Astrocyte (in vitro differentiated cells and primary cell): ENCODE measurements around the gene LRRC7. TPM values are rescaled to one million over a fixed set of nuclear protein-coding genes. Genes with fewer than 3 reads are reported as not detected.

Source experiments
- DNase-seq: peaks from one replicate; pipeline ENCODE4 v3.0.0-alpha.2; 2010; ENCODE audit warnings: low read depth
- FAIRE-seq: peaks from 2 replicates; lab custom pipeline; 2011; peaks lifted over from hg19 to GRCh38; lab: Jason Lieb, UNC
- H2AFZ ChIP-seq: 2 replicates; pipeline ENCODE4 v1.6.0; 2012; ENCODE audit warnings: low read depth, low read length, inconsistent platforms
- H3K27ac ChIP-seq: 2 replicates; pipeline ENCODE4 v1.5.1; 2011; ENCODE audit warnings: low read depth, low read length, inconsistent platforms
- H3K27me3 ChIP-seq: 2 replicates; pipeline ENCODE4 v1.6.0; 2011; ENCODE audit warnings: low read length, inconsistent platforms; ENCODE audit not compliant: insufficient read depth
- H3K36me3 ChIP-seq: 2 replicates; pipeline ENCODE4 v1.5.1; 2011; ENCODE audit warnings: low read length, inconsistent platforms; ENCODE audit not compliant: insufficient read depth
- H3K4me1 ChIP-seq: 2 replicates; pipeline ENCODE4 v1.5.1; 2011; ENCODE audit warnings: low read length, inconsistent platforms; ENCODE audit not compliant: insufficient read depth
- H3K4me2 ChIP-seq: 2 replicates; pipeline ENCODE4 v1.6.0; 2012; ENCODE audit warnings: low read length, inconsistent platforms
- H3K4me3 ChIP-seq: 2 replicates; pipeline ENCODE4 v1.5.1; 2011; ENCODE audit warnings: low read depth, mild to moderate bottlenecking, low read length, inconsistent platforms; ENCODE audit not compliant: insufficient read depth
- H3K79me2 ChIP-seq: 2 replicates; pipeline ENCODE4 v1.6.0; 2012; ENCODE audit warnings: mild to moderate bottlenecking, low read length, inconsistent platforms; ENCODE audit not compliant: insufficient read depth
- H3K9ac ChIP-seq: 2 replicates; pipeline ENCODE4 v1.6.0; 2012; ENCODE audit warnings: mild to moderate bottlenecking, low read length, inconsistent platforms
- H3K9me3 ChIP-seq: 2 replicates; pipeline ENCODE4 v1.5.1; 2012; ENCODE audit warnings: low read depth, mild to moderate bottlenecking, low read length, inconsistent platforms; ENCODE audit not compliant: insufficient read depth
- H4K20me1 ChIP-seq: 2 replicates; pipeline ENCODE4 v1.6.0; 2012; ENCODE audit warnings: low read length, inconsistent platforms; ENCODE audit not compliant: insufficient read depth
- H3K27ac Mint-ChIP-seq: one replicate; pipeline ENCODE4 v1.8.0; 2021; ENCODE audit warnings: mild to moderate bottlenecking, mixed read lengths; ENCODE audit not compliant: unreplicated experiment
- H3K27me3 Mint-ChIP-seq: one replicate; pipeline ENCODE4 v1.8.0; 2021; ENCODE audit warnings: low read depth, mixed read lengths; ENCODE audit not compliant: unreplicated experiment
- H3K36me3 Mint-ChIP-seq: one replicate; pipeline ENCODE4 v1.8.0; 2021; ENCODE audit warnings: low read depth, mixed read lengths; ENCODE audit not compliant: unreplicated experiment
- H3K4me1 Mint-ChIP-seq: one replicate; pipeline ENCODE4 v1.8.0; 2021; ENCODE audit warnings: low read depth, mixed read lengths; ENCODE audit not compliant: unreplicated experiment
- H3K4me3 Mint-ChIP-seq: one replicate; pipeline ENCODE4 v1.8.0; 2021; ENCODE audit warnings: mild to moderate bottlenecking, moderate library complexity, mixed read lengths; ENCODE audit not compliant: unreplicated experiment
- H3K9me3 Mint-ChIP-seq: one replicate; pipeline ENCODE4 v1.8.0; 2021; ENCODE audit warnings: mild to moderate bottlenecking, mixed read lengths; ENCODE audit not compliant: unreplicated experiment
- CTCF ChIP-seq: IDR thresholded peaks from 2 replicates; pipeline ENCODE4 v1.5.1; 2011; ENCODE audit warnings: low read depth, mild to moderate bottlenecking, inconsistent platforms, low read length, moderate library complexity; ENCODE audit not compliant: insufficient read depth
- EZH2 ChIP-seq: IDR thresholded peaks from 2 replicates; pipeline ENCODE4 v1.6.1; 2012; ENCODE audit warnings: mild to moderate bottlenecking, low read length, inconsistent platforms; ENCODE audit not compliant: insufficient read depth
- total RNA-seq: library from RNA; stranded (reverse); gene quantifications from 2 replicates; pipeline ENCODE4 v1.2.1, GENCODE V29; 2021

LRRC7 gene
- total RNA-seq, 1 donor from 2014 or later, result 0.27 TPM

DNA sequence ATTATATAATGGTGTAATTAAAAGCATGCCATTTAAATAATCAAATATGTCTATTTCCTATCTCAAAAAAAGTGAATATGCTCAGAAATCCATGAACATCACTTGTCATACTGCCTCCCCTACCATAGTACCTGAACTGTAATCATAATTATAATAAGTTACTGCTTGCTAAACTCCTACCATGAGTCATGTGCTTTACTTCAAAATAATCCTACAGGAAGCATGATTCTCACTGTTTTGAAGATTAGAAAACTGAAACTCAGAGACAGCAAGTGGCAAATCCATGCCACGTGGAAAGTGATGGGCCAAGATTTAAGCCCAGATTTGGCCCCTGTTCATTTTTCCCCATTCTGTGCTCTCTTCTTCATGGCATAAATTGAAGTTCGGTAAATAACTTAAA lies 5.2 kb downstream of the LRRC7 start:
- Histone ChIP-seq H3K4me2 (no peak overlapping the region), H3K36me3 (no peaks in the 10 kb centered on the region), H2AFZ (no peak overlapping the region), H3K79me2 (no peaks in the 10 kb centered on the region), H3K4me1 (peaks cover 12% of the 10 kb centered on the region), H3K27ac (no peak overlapping the region), H3K9me3 (no peaks in the 10 kb centered on the region), H3K27me3 (peaks cover 17% of the 10 kb centered on the region), H3K4me3 (no peak overlapping the region), H4K20me1 (no peaks in the 10 kb centered on the region), H3K9ac (no peak overlapping the region)
- Mint-ChIP-seq H3K27me3 (peaks cover 20% of the 10 kb centered on the region), H3K4me1 (peaks cover 8% of the 10 kb centered on the region), H3K27ac (no peak overlapping the region), H3K9me3 (peaks cover 3% of the 10 kb centered on the region), H3K4me3 (no peak overlapping the region), H3K36me3 (no peaks in the 10 kb centered on the region)
- FAIRE-seq (no peak), DNase-seq (no peak)
- no peak for TF ChIP-seq CTCF
- TF ChIP-seq EZH2, result no peak

- H3K9ac ChIP-seq, result no peak overlapping the region
- TF ChIP-seq EZH2 (no peak), CTCF (no peak)
- H3K9me3 ChIP-seq, result no peaks in the 10 kb centered on the region
- H3K4me3 ChIP-seq, result no peak overlapping the region
- peaks cover 3% of the 10 kb centered on the region for H3K9me3 Mint-ChIP-seq
- DNase-seq, result no peak
- peaks cover 4% of the 10 kb centered on the region for H3K4me1 ChIP-seq
- H3K79me2 ChIP-seq, result no peaks in the 10 kb centered on the region
- H3K27ac ChIP-seq, result no peak overlapping the region
- H3K27me3 Mint-ChIP-seq, result peaks cover 16% of the 10 kb centered on the region
- H4K20me1 ChIP-seq, result no peaks in the 10 kb centered on the region
- no peak for FAIRE-seq
- no peak overlapping the region for H3K27ac Mint-ChIP-seq
- H3K4me3 Mint-ChIP-seq, result no peak overlapping the region
- peaks cover 12% of the 10 kb centered on the region for H3K27me3 ChIP-seq
- no peaks in the 10 kb centered on the region for H3K36me3 Mint-ChIP-seq
- H3K4me1 Mint-ChIP-seq, result peaks cover 8% of the 10 kb centered on the region
- H3K4me2 ChIP-seq, result no peak overlapping the region
- H2AFZ ChIP-seq, result no peak overlapping the region
- H3K36me3 ChIP-seq, result no peaks in the 10 kb centered on the region
Measured at GRCh38 chr1:69573911-69574310, 6.2 kb downstream of the LRRC7 start.

DNA sequence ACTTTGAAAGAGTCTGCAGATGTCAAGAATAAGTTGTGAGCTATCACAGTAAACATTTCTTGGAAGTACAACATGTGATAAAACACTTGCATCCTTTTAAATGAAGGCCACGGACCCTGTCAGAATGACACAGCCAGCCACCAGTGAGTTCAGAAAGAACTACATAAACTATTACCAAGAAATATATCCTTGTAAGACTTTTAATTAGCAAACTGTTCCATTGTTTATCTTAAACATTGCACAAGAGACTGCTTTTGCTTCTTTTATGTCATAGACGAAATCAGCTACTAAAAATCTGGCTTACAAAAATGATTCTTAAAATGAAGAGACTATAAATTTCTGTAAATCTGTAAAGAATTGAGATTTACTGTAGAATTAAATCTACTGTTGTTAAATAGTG lies 17.9 kb downstream of the LRRC7 start:
- Mint-ChIP-seq H3K9me3 (no peaks in the 10 kb centered on the region), H3K27me3 (no peaks in the 10 kb centered on the region), H3K4me1 (no peaks in the 10 kb centered on the region), H3K4me3 (no peak overlapping the region), H3K36me3 (no peaks in the 10 kb centered on the region), H3K27ac (no peak overlapping the region)
- no peak for FAIRE-seq
- Histone ChIP-seq H4K20me1 (no peaks in the 10 kb centered on the region), H3K9me3 (no peaks in the 10 kb centered on the region), H3K79me2 (no peaks in the 10 kb centered on the region), H2AFZ (no peak overlapping the region), H3K27me3 (no peaks in the 10 kb centered on the region), H3K4me1 (no peaks in the 10 kb centered on the region), H3K27ac (no peak overlapping the region), H3K4me2 (no peak overlapping the region), H3K36me3 (no peaks in the 10 kb centered on the region), H3K9ac (no peak overlapping the region), H3K4me3 (no peak overlapping the region)
- no peak for TF ChIP-seq CTCF
- TF ChIP-seq EZH2, result no peak
- no peak for DNase-seq
